NT2/D1 (cell line): Measurements from ENCODE around the gene SLC7A5.
"Not testable (repeated sequence)": the region's sequence is repeated elsewhere in the genome, so short reads cannot be mapped to it uniquely, and the experiment has no call there.

Experiments used
- DNase-seq: peaks from one replicate; pipeline ENCODE4 v3.0.0-alpha.2; 2011; ENCODE audit warnings: low read depth, low spot score
- H3K27me3 ChIP-seq: 2 replicates; pipeline ENCODE4 v1.6.0; 2011; ENCODE audit warnings: mild to moderate bottlenecking; ENCODE audit not compliant: insufficient read length, insufficient read depth
- H3K36me3 ChIP-seq: 2 replicates; pipeline ENCODE4 v1.6.1; 2011; ENCODE audit warnings: mild to moderate bottlenecking, low read length, mixed read lengths; ENCODE audit not compliant: insufficient read depth, insufficient read length
- H3K4me1 ChIP-seq: 2 replicates; pipeline ENCODE4 v1.5.1; 2011; ENCODE audit not compliant: insufficient read depth, insufficient read length
- H3K4me3 ChIP-seq: 2 replicates; pipeline ENCODE4 v1.5.1; 2011; ENCODE audit warnings: low read depth; ENCODE audit not compliant: insufficient read length
- H3K9ac ChIP-seq: 2 replicates; pipeline ENCODE4 v1.6.0; 2011; ENCODE audit warnings: low read depth; ENCODE audit not compliant: insufficient read length
- H3K9me3 ChIP-seq: 2 replicates; pipeline ENCODE4 v1.5.1; 2011; ENCODE audit warnings: mild to moderate bottlenecking, low read length; ENCODE audit not compliant: insufficient read depth
- SUZ12 ChIP-seq: IDR thresholded peaks from 2 replicates; pipeline ENCODE4 v1.6.1; 2011; ENCODE audit not compliant: insufficient read length, insufficient read depth; ENCODE audit errors: extremely low read depth
- YY1 ChIP-seq: IDR thresholded peaks from 2 replicates; pipeline ENCODE4 v1.6.1; 2011; ENCODE audit not compliant: insufficient read length, insufficient read depth
- ZNF274 ChIP-seq: IDR thresholded peaks from 2 replicates; pipeline ENCODE4 v1.6.1; 2011; ENCODE audit warnings: mild to moderate bottlenecking, low read depth, low read length

SLC7A5 gene

DNA sequence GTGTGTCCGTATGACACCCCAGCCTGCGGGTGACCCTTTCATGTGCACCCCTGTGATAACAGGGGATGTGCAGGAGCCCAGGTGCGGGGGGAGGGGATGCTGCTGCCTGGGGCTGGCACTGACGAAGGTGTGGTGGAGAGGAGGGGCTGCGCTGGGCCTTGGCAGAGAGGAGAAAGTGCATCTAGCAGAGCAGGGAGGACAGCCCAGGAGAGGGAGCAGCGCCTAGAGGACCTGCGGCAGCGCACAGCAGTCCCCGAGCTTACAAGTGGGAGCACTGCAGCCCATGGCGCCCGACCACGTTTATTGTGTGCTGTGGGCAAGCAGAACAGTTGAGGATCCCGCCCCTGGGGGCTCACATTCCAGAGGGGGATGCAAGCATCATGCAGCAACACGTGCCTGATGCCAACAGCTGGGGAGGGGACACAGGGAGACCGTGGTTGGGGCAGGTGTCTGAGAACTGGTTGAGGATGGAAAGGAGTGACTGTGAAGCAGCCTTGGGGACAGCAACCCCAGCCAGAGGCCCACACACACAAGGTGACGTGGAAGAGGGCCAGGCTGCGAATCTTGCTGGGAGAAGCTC, 10.9 kb upstream of the SLC7A5 start:
- H3K4me1 ChIP-seq, result peaks cover 19% of the 10 kb centered on the region
- H3K36me3 ChIP-seq, result no peaks in the 10 kb centered on the region
- H3K9me3 ChIP-seq, result no peaks in the 10 kb centered on the region
- H3K9ac ChIP-seq, result no peak overlapping the region
- DNase-seq, result no peak
- TF ChIP-seq YY1, result no peak
- TF ChIP-seq ZNF274, result no peak
- TF ChIP-seq SUZ12, result no peak
- H3K27me3 ChIP-seq, result peaks cover 4% of the 10 kb centered on the region
- no peak overlapping the region for H3K4me3 ChIP-seq

GRCh38 chr16:87879411-87880013, 10.2 kb upstream of the SLC7A5 start:
- H3K9me3 ChIP-seq, DNase-seq, H3K27me3 ChIP-seq, H3K4me3 ChIP-seq, H3K9ac ChIP-seq, H3K36me3 ChIP-seq: not testable (repeated sequence)
- peaks cover 19% of the 10 kb centered on the region for H3K4me1 ChIP-seq

DNA sequence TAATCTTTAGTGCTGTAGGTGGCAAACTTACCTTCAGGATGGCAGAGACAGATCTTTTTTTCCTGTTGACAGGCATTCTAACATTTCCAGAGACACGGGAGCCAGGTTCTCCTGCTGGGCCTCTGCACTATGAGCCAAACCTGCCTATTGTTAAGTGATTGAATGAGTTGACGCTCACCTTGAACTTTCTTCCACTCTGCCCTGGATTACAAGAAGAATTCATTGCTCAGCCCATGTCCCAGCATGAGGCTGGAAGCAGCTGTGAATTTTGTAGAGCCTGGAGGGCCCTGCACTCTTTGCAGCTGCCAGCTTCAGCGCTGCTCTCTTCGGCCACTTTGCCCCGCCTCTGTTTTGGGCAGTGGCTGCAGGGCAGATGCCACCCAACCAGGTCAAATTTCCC, 9.4 kb upstream of the SLC7A5 start:
- TF ChIP-seq YY1 (no peak), ZNF274 (no peak), SUZ12 (no peak)
- H3K4me1 ChIP-seq, result peaks cover 19% of the 10 kb centered on the region
- no peaks in the 10 kb centered on the region for H3K36me3 ChIP-seq
- H3K4me3 ChIP-seq, result no peak overlapping the region
- no peaks in the 10 kb centered on the region for H3K9me3 ChIP-seq
- DNase-seq, result no peak
- H3K9ac ChIP-seq, result no peak overlapping the region
- H3K27me3 ChIP-seq, result peaks cover 4% of the 10 kb centered on the region

- H3K27me3 ChIP-seq, result peaks cover 4% of the 10 kb centered on the region
- H3K36me3 ChIP-seq, result no peaks in the 10 kb centered on the region
- H3K4me1 ChIP-seq, result peaks cover 19% of the 10 kb centered on the region
- no peak overlapping the region for H3K9ac ChIP-seq
- no peak for DNase-seq
- no peak for TF ChIP-seq YY1
- no peak for TF ChIP-seq ZNF274
- TF ChIP-seq SUZ12, result no peak
- no peak overlapping the region for H3K4me3 ChIP-seq
- no peaks in the 10 kb centered on the region for H3K9me3 ChIP-seq
Measured at GRCh38 chr16:87877942-87878507, 8.7 kb upstream of the SLC7A5 start.

DNA sequence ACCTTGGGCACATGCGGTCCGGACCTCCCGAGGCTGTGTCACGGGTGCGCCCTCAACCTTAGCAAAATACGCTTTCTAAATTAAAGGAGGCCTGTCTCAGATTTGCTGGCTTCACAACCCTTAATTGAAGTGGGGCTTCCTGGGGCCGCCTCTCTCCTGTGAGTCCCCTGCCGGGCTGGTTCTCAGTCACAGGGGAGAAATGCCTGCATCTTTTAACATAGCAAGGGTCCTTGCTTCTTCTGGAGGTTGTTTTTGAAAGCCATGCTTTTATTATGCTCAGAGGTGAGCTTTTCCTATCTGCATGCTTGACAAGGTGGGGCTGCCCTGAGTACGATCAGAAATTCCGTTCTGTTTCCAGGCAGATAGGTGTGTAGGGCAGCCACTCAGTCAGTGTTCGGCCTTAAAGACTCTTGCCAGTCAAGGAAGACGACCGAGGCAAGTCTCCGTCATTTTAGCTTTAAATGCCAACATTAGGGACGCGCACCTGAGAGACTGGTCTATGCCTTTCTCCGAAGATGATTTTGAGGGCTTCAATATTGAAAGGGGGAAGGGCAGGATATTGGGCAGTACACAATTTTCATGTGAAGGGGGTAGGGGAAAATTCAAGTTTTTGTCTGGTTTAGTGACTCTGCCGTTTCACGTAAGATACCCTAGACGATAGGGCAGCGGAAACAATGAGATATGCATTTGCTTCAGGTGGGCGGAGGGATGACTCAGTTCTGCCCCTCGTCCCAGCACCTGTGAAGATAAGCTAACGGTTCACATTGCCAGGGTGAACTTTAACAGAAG, 5.5 kb upstream of the SLC7A5 start:
- H3K4me3 ChIP-seq, result no peak overlapping the region
- peaks cover 15% of the 10 kb centered on the region for H3K4me1 ChIP-seq
- DNase-seq, result peak; percentile 55
- H3K9me3 ChIP-seq, result no peaks in the 10 kb centered on the region
- TF ChIP-seq SUZ12 (no peak), ZNF274 (no peak), YY1 (no peak)
- H3K9ac ChIP-seq, result peak overlapping the region; percentile 44
- H3K27me3 ChIP-seq, result no peaks in the 10 kb centered on the region
- H3K36me3 ChIP-seq, result no peaks in the 10 kb centered on the region

DNA sequence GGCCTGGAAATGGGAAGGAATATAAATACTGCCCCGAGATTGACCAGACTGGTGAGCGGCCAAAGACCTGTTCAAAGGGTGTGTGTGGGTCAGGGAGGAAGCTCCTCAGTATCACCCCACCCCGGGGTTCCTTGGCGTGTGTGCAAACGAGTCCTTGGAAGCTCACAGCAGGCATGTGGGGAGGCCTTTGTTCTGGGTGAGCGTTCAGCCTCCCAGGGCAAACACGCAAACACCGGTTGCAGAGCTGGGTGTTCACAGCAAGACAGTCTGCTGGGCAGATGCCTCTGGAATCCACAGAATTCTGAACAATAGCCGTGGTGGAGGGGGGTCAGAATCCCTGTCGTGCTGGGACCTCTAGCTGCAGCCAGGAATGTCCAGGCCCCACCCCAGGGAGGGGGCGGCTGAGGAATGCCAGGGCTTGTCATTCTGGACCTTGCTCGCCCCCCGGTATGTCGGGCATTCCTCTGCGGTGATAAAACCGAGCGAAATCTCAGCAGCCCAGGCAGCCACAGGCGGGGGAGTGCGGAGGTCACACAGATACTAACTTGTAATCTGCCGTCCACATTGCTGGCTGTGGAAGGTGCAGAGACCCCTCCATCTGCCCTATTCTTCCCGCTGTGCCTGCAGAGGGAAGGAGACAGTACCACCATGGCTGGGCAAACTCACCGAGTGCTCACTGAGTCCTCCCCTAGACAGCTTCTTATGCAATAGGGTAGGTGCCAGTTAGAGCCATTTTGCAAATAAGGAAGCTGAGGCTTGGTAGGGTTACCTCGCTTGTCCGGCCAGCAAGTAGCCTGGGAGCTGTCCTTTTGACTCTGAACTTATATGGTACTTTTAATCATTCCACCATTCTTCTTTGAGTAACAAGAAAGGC, 1.3 kb upstream of the SLC7A5 start:
- H3K9ac ChIP-seq, result peak overlapping the region; percentile 70
- H3K36me3 ChIP-seq, result peaks cover 29% of the 10 kb centered on the region
- not testable (repeated sequence) for H3K4me1 ChIP-seq, H3K27me3 ChIP-seq, H3K9me3 ChIP-seq, H3K4me3 ChIP-seq, DNase-seq

DNA sequence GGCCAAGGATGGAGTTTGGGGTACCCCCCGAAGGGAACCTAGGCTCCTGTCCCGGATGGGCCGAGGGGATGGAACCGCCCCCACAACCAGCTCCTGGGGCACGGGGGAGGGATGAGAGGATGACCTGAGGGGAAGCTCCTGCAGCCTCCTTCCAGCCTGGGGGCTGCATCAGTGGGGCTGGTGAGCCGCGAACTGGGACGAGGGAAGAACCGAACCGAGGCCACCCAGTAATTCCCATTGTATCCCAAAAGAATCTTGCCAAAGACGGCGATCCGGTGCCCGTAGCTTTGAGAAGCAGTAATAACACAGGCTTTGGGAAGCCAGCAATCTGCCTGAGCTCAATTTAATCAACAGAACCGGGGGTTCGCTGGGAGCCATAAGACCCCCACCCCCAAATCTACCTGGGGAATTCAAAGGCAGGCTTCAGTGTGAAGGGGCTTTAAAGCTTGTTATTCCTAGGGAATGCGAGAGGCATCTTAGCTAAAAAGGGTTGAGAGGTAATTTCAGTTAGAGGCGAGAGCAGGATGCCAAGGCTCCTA, 641 bp upstream of the SLC7A5 start:
- not testable (repeated sequence) for H3K4me1 ChIP-seq, H3K9me3 ChIP-seq, H3K4me3 ChIP-seq, H3K27me3 ChIP-seq, DNase-seq
- H3K36me3 ChIP-seq, result peaks cover 36% of the 10 kb centered on the region
- H3K9ac ChIP-seq, result peak overlapping the region; percentile 50

- not testable (repeated sequence) for H3K27me3 ChIP-seq, H3K9me3 ChIP-seq, DNase-seq
- Histone ChIP-seq H3K36me3 (peaks cover 47% of the 10 kb centered on the region), H3K4me1 (peaks cover 13% of the 10 kb centered on the region), H3K9ac (peak overlapping the region; percentile 95), H3K4me3 (peak overlapping the region; percentile 93)
Measured at GRCh38 chr16:87868254-87869029, 865 bp downstream of the SLC7A5 start.

- H3K9ac ChIP-seq, H3K27me3 ChIP-seq, DNase-seq, H3K4me3 ChIP-seq, H3K9me3 ChIP-seq: not testable (repeated sequence)
- Histone ChIP-seq H3K4me1 (peaks cover 20% of the 10 kb centered on the region), H3K36me3 (peaks cover 67% of the 10 kb centered on the region)
Measured at GRCh38 chr16:87865902-87866555, 3.3 kb downstream of the SLC7A5 start.
